ENCODE results near the gene WDHD1.

Gene WDHD1

DNA sequence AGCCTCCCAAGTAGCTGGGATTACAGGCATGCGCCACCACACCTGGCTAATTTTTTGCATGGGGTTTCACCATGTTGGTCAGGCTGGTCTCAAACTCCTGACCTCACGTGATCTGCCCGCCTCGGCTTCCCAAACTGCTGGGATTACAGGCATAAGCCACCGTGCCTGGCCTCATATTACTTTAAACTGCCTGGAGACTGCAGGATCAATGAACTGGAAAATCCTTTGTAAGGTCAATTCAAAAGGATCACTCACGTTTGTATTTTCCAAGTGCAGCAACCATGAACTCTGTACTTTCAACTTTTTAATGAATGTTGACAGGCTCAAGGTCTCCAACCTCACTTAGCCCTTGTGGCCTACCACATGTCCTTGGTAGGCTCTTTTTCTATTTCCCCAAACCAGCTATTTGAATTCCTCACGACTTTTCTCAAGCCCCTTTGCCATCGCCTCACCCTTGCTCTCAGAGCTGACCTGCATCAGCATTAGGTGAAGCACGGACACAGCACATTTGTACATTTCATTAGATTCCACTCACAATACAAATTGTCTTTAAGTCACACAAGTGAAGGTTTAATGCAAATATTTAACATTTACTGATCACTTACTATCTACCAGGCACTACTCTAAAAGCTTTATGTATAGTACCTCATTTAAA lies 82.0 kb downstream of the WDHD1 start:
- no peak for TF ChIP-seq CTCF (conservative IDR thresholded peaks at IDR 0.05; ENCODE audit: low read depth)
- CTCF ChIA-PET: no interaction called here
- POLR2A ChIA-PET (ENCODE audit: low non-redundant PET): no interaction called here
- DNase-seq (ENCODE audit: low spot score): no peak
- H3K27ac ChIP-seq: no peak overlapping the region

- POLR2A ChIA-PET (ENCODE audit: low non-redundant PET): no interaction called here
These were observed 84.0 kb downstream of the WDHD1 start for GRCh38 chr14:54942913-54943312.

GRCh38 chr14:54936816-54937215 lies 90.1 kb downstream of the WDHD1 start:
- CTCF ChIA-PET: no interaction called here
- H3K27ac ChIP-seq: no peak overlapping the region
- TF ChIP-seq CTCF (conservative IDR thresholded peaks at IDR 0.05; ENCODE audit: low read depth): no peak
- no peak for DNase-seq (ENCODE audit: low spot score)
- POLR2A ChIA-PET (ENCODE audit: low non-redundant PET): no interaction called here

More at GRCh38 chr14:54942913-54943312, 84.0 kb downstream of the WDHD1 start:
- CTCF ChIA-PET: no interaction called here
- DNase-seq (ENCODE audit: low spot score): no peak
- TF ChIP-seq CTCF (conservative IDR thresholded peaks at IDR 0.05; ENCODE audit: low read depth): no peak
- no peak overlapping the region for H3K27ac ChIP-seq

GRCh38 chr14:54935958-54936357 lies 90.9 kb downstream of the WDHD1 start:
- CTCF ChIA-PET: interaction anchor here (0.6 to 1.0 kb wide), 3 partner anchors 9 to 1919 kb away, joined by 4 read pairs; no protein-coding TSS in a partner anchor
- TF ChIP-seq CTCF (conservative IDR thresholded peaks at IDR 0.05; ENCODE audit: low read depth): no peak
- no peak overlapping the region for H3K27ac ChIP-seq
- DNase-seq (ENCODE audit: low spot score): peak; percentile 17
- POLR2A ChIA-PET (ENCODE audit: low non-redundant PET): no interaction called here

DNA sequence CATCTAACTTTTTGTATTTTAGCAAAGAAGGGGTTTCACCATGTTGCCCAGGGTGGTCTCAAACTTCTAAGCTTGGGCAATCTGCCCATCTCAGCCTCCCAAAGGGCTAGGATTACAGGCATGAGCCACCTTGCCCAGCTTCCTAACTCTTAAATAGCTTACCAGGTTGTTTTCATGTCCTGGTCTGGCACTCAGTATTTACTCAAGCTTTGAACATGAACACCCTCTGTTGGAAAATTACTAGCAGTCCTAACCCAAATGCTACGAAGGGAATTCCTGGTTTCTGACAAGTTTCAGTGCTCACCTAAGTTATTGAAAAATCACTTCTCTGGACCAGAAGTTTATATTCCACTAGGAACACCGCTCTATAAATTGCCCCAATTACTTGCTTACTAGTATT lies 91.8 kb downstream of the WDHD1 start:
- ChIA-PET POLR2A (ENCODE audit: low non-redundant PET) (no interaction called here), CTCF (interaction anchor here (1.0 kb wide), 1 partner anchor 8 kb away, joined by 4 read pairs; no protein-coding TSS in a partner anchor)
- no peak for DNase-seq (ENCODE audit: low spot score)
- no peak for TF ChIP-seq CTCF (conservative IDR thresholded peaks at IDR 0.05; ENCODE audit: low read depth)
- H3K27ac ChIP-seq: no peak overlapping the region

DNA sequence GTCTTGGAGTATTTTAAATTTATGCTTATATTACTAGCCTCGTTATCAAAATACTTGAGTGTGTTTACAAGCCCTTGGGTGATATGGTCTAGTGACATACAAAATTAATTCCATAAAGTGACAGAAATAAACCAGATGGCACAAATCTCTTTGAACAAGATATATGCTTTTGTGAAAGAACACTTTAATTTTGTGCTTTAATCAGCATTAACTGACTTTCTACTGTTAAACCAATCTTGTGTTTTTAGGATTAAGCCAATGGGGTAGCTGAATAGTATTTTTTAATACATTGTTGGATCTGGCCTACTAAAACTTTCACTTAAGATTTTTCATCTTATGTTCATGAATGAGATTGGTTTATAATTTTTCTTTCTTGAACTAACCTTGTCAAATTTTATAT lies 93.9 kb downstream of the WDHD1 start:
- POLR2A ChIA-PET (ENCODE audit: low non-redundant PET): no interaction called here
- no peak for DNase-seq (ENCODE audit: low spot score)
- no peak overlapping the region for H3K27ac ChIP-seq
- no peak for TF ChIP-seq CTCF (conservative IDR thresholded peaks at IDR 0.05; ENCODE audit: low read depth)
- CTCF ChIA-PET: no interaction called here
